NOMO-1 (cell line): ENCODE data around the gene SNX1.
"Not testable (repeated sequence)": the region's sequence is repeated elsewhere in the genome, so short reads cannot be mapped to it uniquely, and the experiment has no call there.

Experiments used
- DNase-seq, 2 experiments: peaks; one replicate each; lab custom pipeline; 2025; ENCODE audit not compliant: unreplicated experiment in 2 of 2; lab: John Stamatoyannopoulos, UW

SNX1 gene, protein sequence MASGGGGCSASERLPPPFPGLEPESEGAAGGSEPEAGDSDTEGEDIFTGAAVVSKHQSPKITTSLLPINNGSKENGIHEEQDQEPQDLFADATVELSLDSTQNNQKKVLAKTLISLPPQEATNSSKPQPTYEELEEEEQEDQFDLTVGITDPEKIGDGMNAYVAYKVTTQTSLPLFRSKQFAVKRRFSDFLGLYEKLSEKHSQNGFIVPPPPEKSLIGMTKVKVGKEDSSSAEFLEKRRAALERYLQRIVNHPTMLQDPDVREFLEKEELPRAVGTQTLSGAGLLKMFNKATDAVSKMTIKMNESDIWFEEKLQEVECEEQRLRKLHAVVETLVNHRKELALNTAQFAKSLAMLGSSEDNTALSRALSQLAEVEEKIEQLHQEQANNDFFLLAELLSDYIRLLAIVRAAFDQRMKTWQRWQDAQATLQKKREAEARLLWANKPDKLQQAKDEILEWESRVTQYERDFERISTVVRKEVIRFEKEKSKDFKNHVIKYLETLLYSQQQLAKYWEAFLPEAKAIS

DNA sequence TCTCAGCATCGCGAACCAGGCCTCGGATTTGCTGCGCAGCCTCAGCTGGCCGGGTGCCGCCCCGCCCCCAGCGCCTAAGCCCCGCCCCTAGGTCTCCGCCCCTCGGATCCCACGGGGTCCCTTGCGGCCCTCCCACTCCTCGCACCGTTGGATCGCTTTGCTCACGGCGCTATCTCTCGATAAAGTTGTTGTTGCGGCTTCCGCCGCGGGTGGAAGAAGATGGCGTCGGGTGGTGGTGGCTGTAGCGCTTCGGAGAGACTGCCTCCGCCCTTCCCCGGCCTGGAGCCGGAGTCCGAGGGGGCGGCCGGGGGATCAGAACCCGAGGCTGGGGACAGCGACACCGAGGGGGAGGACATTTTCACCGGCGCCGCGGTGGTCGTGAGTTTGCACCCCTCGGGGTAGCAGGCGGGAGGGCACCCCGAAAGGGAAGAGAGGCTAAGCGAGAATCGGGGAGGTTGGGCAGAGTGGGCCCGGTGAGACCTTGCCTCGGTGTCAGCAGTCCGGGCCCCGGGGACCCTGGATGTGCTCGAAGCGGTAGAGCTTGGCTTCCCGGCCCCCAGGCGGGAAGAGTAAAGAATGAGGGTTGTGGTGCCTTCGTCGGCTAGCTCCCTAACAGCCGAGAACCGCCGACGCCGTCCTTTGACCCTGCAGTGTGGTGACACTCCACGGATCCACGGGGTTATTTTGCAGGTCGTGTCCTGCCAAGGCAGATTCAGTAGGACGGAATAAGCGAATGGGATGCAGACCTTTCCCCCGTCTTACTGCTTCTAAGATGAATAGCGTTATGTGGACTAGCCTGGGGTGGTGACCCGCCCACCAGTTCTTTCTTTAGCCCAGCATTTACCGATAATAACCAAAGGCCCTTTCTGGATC is at the start of gene SNX1:
TSS of gene SNX1 (plus strand) at position 188 of the 873 bp plus-strand sequence. CDS start at position 220, 32 bp downstream.
- peak; percentile 90 to 98 for DNase-seq

- DNase-seq = peak; percentile 34 to 48
Measured at GRCh38 chr15:64046421-64047153, 49.2 kb upstream of the SNX1 start, which contains the start of gene DAPK2. TSS of gene DAPK2 (minus strand) at chr15:64046485. CDS start at chr15:64040261, 6,224 bp downstream.

- DNase-seq = peak; percentile 84 to 97
Measured at GRCh38 chr15:64048781-64049460, 46.9 kb upstream of the SNX1 start.

- no peak for DNase-seq
Measured at GRCh38 chr15:64050281-64051092, 45.3 kb upstream of the SNX1 start.

DNA sequence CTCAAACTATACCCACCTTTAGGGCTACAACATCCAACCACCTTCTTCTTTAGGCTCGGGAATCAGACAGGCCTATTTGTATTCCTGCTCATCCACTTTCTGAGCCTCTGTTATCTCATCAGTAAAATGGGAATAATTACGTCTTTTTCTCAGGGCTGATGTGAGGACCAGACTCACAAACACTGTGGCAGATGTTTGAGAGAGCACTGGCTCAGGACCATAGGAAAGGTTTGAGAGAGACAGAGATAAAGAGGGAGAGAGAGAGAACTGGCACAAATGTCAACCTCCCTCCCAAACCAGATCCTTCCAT is 44.7 kb upstream of the SNX1 start:
- DNase-seq = no peak

DNA sequence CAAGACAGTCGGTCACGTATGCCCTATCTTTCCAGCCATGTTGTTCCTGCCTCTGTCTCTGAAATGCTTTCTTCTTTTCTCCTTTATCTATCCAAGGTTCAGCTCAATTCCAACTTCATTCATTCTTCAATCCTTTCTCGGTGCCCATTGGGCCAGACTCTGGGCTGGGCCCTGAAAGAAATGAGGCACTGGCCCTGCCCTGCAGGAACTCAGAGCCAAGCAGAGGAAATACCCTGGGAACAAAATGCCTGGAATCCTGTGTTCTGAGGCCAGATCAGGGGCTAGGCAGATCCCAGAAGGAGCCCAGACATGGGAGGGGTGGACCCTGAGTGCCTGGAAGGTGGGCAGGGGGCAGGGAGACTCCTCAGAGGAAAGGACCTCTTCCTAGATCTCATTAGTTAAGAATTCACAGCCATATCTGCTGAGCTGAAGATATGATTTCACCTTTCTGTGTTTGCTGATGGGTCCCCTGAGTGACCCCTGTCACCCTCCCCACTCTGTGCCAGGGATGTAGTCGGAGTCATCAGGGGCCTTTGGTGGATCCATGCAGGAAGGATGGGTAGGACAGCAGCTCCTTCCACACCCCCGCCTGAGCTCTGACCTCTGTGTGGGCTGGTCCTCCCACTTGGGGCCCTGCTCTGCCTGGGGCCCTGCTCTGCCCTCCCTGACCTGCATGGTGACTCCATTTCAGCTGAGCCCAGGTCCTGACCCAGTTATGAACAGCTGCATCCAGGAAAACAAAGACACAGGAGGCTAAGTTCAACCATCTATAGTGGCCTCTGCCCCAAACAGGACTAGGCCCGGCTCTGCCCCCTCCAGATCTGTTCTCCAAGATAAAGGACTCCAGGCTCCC is 44.1 kb upstream of the SNX1 start:
- no peak for DNase-seq

- DNase-seq = no peak
Measured at GRCh38 chr15:64052925-64053491, 42.8 kb upstream of the SNX1 start.

- not testable (repeated sequence) for DNase-seq
Measured at GRCh38 chr15:64053674-64054073, 42.1 kb upstream of the SNX1 start.

GRCh38 chr15:64058279-64058678 is 37.5 kb upstream of the SNX1 start:
- no peak for DNase-seq

DNA sequence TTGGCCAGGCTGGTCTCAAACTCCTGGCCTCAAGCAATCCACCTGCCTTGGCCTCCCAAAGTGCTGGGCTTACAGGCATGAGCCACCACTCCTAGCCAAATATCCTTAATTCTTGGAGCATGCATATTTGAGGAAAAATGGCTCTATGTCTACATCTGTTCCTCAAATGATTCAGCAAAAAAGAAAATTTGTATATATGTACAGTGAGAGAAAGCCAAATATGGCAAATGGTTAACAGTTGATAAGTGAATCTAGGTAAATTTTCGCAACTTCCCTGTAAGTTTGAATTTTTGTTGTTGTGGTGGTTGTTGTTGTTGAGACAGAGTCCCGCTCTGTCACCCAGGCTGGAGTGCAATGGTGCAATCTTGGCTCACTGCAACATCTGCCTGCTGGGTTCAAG is 36.7 kb upstream of the SNX1 start:
- peak; percentile 36 to 39 for DNase-seq

DNA sequence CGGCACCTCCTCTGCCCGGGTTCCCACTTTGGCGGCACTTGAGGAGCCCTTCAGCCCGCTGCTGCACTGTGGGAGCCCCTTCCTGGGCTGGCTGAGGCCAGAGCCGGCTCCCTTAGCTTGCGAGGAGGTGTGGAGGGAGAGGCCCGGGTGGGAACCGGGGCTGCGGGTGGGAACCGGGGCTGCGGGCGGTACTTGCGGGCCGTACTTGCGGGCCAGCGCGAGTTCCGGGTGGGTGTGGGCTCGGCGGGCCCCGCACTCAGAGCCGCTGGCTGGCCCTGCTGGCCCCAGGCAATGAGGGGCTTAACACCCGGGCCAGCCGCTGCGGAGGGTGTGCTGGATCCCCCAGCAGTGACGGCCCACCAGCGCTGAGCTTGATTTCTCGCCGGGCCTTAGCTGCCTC is 35.1 kb upstream of the SNX1 start:
- DNase-seq = no peak

DNA sequence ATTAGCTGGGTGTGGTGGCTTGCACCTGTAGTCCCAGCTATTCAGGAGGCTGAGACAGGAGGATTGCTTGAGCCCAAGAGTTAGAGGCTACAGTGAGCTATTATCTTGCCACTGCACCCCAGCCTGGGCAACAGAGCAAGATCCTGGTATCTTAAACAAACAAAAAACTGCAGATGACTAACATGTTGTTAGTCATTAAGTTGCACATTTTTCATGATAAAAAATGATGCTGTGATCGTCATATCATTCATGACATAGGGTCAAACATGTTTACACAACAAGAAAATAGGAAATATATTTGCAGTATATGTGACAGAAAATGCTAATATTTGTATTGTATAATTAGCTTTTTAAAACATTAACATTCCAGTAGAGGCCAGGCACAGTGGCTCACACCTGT is 29.3 kb upstream of the SNX1 start:
- no peak for DNase-seq

GRCh38 chr15:64067564-64068030 is 28.2 kb upstream of the SNX1 start:
- peak; percentile 2 to 54 for DNase-seq

GRCh38 chr15:64068133-64068532 is 27.6 kb upstream of the SNX1 start:
- DNase-seq = no peak

GRCh38 chr15:64070106-64070505 is 25.7 kb upstream of the SNX1 start:
- DNase-seq = no peak

DNA sequence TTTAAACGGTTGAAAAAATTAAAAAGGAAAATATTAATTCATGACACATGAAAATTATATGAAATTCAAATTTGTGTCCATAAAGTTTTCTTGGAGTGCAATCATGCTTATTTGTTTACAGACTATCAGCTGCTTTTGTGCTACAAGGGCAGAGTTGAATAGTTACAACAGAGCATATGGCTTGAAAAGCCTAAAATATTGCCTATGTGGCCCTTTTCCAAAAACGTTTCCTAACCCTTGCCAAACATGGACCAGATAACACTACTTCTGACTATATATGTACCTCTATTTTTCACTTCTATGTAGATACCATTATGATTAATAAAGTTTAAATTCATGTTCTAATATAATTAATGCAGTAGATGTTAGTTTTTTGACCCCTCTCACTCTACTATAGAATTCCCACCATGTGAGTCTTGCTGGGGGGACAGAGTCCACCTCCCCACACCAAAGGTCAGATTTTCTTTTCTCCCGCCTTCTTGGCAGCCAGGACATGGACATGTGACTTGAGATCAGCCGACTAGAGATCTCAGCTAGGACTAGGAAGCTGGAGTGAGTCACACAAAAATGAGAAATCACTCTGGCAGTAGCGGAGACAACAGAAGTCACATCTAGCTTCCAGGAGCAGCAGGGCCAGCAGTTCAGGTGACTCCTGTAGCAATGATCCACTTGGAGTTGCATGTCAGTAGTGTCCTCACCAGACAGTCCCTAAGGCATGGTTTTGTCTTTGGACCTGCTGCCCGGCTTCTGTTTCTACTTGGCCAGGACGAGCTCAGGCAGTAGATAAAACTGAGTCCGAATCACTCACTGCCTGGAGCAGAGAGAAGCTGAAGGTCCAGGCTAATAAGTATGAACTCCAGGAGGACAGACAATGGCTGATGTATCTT is 24.6 kb upstream of the SNX1 start:
- no peak for DNase-seq
